Activated B cell treated with CpG ODN at 0.5 μM for 24 hours (primary cell): Measurements from ENCODE around the gene KCNK16. TPM values are rescaled to one million over a fixed set of nuclear protein-coding genes. Genes with fewer than 3 reads are reported as not detected.

ENCODE experiments used
- ATAC-seq: fragments of 200-7000 bp; cut with Tn5 transposase; one replicate; pipeline ENCODE4 v1.10.0; 2021; ENCODE audit warnings: low read depth, mild to moderate bottlenecking, moderate library complexity
- CTCF ChIA-PET: fragments of 350-600 bp; sonication (Branson Sonifier 250); formaldehyde crosslinking; loops from one replicate; lab custom pipeline; 2021; ENCODE audit warnings: antibody characterized with exemption; lab: Charles Lee
- POLR2A ChIA-PET: fragments of 350-600 bp; sonication (Branson Sonifier 250); formaldehyde crosslinking; loops from one replicate; lab custom pipeline; 2021; ENCODE audit warnings: antibody characterized with exemption; lab: Charles Lee
- DNase-seq: peaks from one replicate; pipeline ENCODE4 v3.0.0; 2022
- H3K27ac Mint-ChIP-seq: one replicate; pipeline ENCODE4 v1.8.0; 2020; ENCODE audit warnings: mixed read lengths
- H3K27me3 Mint-ChIP-seq: one replicate; pipeline ENCODE4 v1.8.0; 2021; ENCODE audit warnings: mixed read lengths
- H3K36me3 Mint-ChIP-seq: one replicate; pipeline ENCODE4 v1.8.0; 2021; ENCODE audit warnings: low read depth, mixed read lengths
- H3K4me1 Mint-ChIP-seq: one replicate; pipeline ENCODE4 v1.8.0; 2021; ENCODE audit warnings: mixed read lengths
- H3K4me3 Mint-ChIP-seq: one replicate; pipeline ENCODE4 v1.8.0; 2020; ENCODE audit warnings: mild to moderate bottlenecking, mixed read lengths
- H3K9me3 Mint-ChIP-seq: one replicate; pipeline ENCODE4 v1.8.0; 2020; ENCODE audit warnings: mixed read lengths
- intact Hi-C: fragments of 100-400 bp; cut with micrococcal nuclease; formaldehyde crosslinking; loops from one replicate; pipeline ENCODE4 v1.15.1; 2024
- total RNA-seq: library from RNA; stranded (reverse); gene quantifications from 2 replicates; pipeline ENCODE4 v1.2.3, GENCODE V29; 2022
- TF ChIP-seq, protein P1 (sequence below): fragments of 200-600 bp; IDR thresholded peaks from one replicate; pipeline ENCODE4 v1.8.0; 2022; ENCODE audit warnings: antibody characterized with exemption, mild to moderate bottlenecking

Gene KCNK16
- total RNA-seq, 1 donor from 2014 or later, result not detected

GRCh38 chr6:39330476-39330875, 8.0 kb upstream of the KCNK16 start:
- Mint-ChIP-seq H3K27ac (no peak overlapping the region), H3K4me3 (no peak overlapping the region), H3K9me3 (no peaks in the 10 kb centered on the region), H3K4me1 (peaks cover 5% of the 10 kb centered on the region), H3K36me3 (no peaks in the 10 kb centered on the region), H3K27me3 (peaks cover 7% of the 10 kb centered on the region)
- TF ChIP-seq, protein P1, sequence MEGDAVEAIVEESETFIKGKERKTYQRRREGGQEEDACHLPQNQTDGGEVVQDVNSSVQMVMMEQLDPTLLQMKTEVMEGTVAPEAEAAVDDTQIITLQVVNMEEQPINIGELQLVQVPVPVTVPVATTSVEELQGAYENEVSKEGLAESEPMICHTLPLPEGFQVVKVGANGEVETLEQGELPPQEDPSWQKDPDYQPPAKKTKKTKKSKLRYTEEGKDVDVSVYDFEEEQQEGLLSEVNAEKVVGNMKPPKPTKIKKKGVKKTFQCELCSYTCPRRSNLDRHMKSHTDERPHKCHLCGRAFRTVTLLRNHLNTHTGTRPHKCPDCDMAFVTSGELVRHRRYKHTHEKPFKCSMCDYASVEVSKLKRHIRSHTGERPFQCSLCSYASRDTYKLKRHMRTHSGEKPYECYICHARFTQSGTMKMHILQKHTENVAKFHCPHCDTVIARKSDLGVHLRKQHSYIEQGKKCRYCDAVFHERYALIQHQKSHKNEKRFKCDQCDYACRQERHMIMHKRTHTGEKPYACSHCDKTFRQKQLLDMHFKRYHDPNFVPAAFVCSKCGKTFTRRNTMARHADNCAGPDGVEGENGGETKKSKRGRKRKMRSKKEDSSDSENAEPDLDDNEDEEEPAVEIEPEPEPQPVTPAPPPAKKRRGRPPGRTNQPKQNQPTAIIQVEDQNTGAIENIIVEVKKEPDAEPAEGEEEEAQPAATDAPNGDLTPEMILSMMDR, result no peak
- DNase-seq (no peak), ATAC-seq (no peak)
- CTCF ChIA-PET, result interaction anchor here (1.5 kb wide), 1 partner anchor 28 kb away, joined by 5 read pairs; no protein-coding TSS in a partner anchor
- intact Hi-C loops, result no loop called here
- POLR2A ChIA-PET, result no interaction called here

DNA sequence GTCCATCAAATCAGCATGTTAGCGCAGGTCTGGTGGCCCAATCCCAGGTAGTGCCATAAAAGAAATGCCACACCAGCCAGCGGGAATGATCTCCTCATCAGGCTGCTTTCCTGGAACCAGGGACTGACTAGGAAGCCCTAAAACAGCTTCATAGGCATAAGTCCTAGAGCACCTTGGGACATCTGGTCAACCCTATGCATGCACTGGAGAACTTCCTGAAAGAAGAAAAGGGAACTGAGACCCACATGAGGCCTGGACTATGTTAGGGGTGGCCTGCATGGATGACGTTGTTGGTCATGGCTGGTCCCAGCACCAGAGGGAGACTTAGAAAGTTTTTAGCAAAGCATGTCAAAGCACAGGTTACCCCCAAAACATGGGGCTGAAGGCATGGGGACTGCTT, 7.6 kb upstream of the KCNK16 start:
- peak; percentile 34 for ATAC-seq

GRCh38 chr6:39328066-39328465, 5.6 kb upstream of the KCNK16 start:
- DNase-seq (no peak), ATAC-seq (no peak)
- CTCF ChIA-PET, result no interaction called here
- Mint-ChIP-seq H3K9me3 (no peaks in the 10 kb centered on the region), H3K27me3 (peaks cover 15% of the 10 kb centered on the region), H3K4me3 (no peak overlapping the region), H3K36me3 (no peaks in the 10 kb centered on the region), H3K4me1 (peaks cover 5% of the 10 kb centered on the region), H3K27ac (no peak overlapping the region)
- TF ChIP-seq, protein P1, result no peak
- POLR2A ChIA-PET, result no interaction called here
- intact Hi-C loops, result no loop called here

More for the DNA sequence above, 7.6 kb upstream of the KCNK16 start:
- intact Hi-C loops, result no loop called here
- Mint-ChIP-seq H3K27ac (no peak overlapping the region), H3K9me3 (no peaks in the 10 kb centered on the region), H3K36me3 (no peaks in the 10 kb centered on the region), H3K27me3 (peaks cover 11% of the 10 kb centered on the region), H3K4me1 (peaks cover 5% of the 10 kb centered on the region), H3K4me3 (no peak overlapping the region)
- ChIA-PET POLR2A (no interaction called here), CTCF (interaction anchor here (1.5 kb wide), 1 partner anchor 27 kb away, joined by 5 read pairs; no protein-coding TSS in a partner anchor)
- DNase-seq, result no peak
- TF ChIP-seq, protein P1, result no peak

DNA sequence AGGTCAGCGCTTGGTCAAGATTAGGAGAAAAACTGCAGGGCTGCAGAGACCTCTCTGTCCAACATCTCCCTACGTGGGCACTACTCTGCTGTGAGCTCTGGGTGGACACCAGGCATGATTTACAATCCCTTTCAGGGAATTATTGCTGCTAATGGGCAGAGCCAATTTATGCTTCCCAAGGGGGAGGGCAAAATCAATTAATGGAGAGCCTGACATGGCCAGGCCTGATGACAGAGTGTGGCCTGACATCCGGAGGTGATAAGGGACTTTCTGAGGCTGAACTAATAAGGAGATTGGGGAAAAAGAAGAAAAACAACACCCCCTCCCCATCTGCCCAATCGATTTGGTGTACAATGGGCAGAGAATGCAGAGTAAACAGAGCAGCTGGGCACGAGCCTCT, 5.0 kb upstream of the KCNK16 start:
- Mint-ChIP-seq H3K27ac (no peak overlapping the region), H3K4me3 (no peak overlapping the region), H3K4me1 (peaks cover 5% of the 10 kb centered on the region), H3K9me3 (no peaks in the 10 kb centered on the region), H3K27me3 (peaks cover 15% of the 10 kb centered on the region), H3K36me3 (no peaks in the 10 kb centered on the region)
- TF ChIP-seq, protein P1, result no peak
- ChIA-PET POLR2A (no interaction called here), CTCF (no interaction called here)
- ATAC-seq (no peak), DNase-seq (no peak)
- intact Hi-C loops, result no loop called here

DNA sequence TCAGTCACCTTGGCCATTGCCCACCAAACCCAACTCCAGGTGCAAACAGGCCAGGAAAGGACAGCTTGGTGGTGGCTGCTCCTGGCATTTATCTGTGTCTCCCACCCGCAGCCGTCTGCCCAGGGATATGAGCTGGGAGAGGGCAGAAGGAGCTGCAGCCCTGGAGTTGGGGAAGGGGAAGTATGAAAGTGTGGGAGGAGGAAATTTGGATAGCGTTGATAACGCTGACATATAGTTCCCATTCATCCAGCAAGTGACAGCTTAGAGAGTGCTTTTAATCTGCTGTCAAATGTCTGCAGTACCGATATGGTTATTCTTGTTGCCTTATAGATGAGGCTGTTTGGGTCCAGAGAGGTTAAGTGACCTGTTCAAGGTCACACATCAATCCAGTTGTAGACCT, 741 bp downstream of the KCNK16 start:
- ChIA-PET CTCF (no interaction called here), POLR2A (no interaction called here)
- intact Hi-C loops, result no loop called here
- no peaks in the 10 kb centered on the region for H3K36me3 Mint-ChIP-seq
- no peak for ATAC-seq
- DNase-seq, result no peak
- peaks cover 9% of the 10 kb centered on the region for H3K4me1 Mint-ChIP-seq
- H3K27me3 Mint-ChIP-seq, result peaks cover 16% of the 10 kb centered on the region
- TF ChIP-seq, protein P1, result no peak
- no peak overlapping the region for H3K4me3 Mint-ChIP-seq
- no peak overlapping the region for H3K27ac Mint-ChIP-seq
- no peaks in the 10 kb centered on the region for H3K9me3 Mint-ChIP-seq
